WTC11 (cell line): ENCODE data around the gene ST6GALNAC3. TPM values are rescaled to one million over a fixed set of nuclear protein-coding genes. Genes with fewer than 3 reads are reported as not detected.

Experiments used
- ATAC-seq: fragments of 200-7000 bp; cut with Tn5 transposase; 2 replicates; pipeline ENCODE4 v1.10.0; 2021; ENCODE audit warnings: mild to moderate bottlenecking, moderate library complexity
- CTCF ChIA-PET: fragments of 300-600 bp; sonication (Branson Sonifier 250); formaldehyde crosslinking; loops from one replicate; lab custom pipeline; 2021; ENCODE audit warnings: antibody characterized with exemption; lab: Charles Lee
- POLR2A ChIA-PET: fragments of 350-600 bp; sonication (Branson Sonifier 250); formaldehyde crosslinking; loops from one replicate; lab custom pipeline; 2021; ENCODE audit warnings: antibody characterized with exemption; lab: Charles Lee
- DNase-seq: peaks from one replicate; pipeline ENCODE4 v3.0.0; 2021; ENCODE audit warnings: low spot score
- H3K27ac Mint-ChIP-seq: 2 replicates; pipeline ENCODE4 v1.8.0; 2021; ENCODE audit warnings: mixed read lengths
- H3K27me3 Mint-ChIP-seq: 2 replicates; pipeline ENCODE4 v1.8.0; 2021; ENCODE audit warnings: low read depth, mild to moderate bottlenecking, moderate library complexity, mixed read lengths
- H3K36me3 Mint-ChIP-seq: 2 replicates; pipeline ENCODE4 v1.8.0; 2021; ENCODE audit warnings: mixed read lengths
- H3K4me1 Mint-ChIP-seq: 2 replicates; pipeline ENCODE4 v1.8.0; 2022; ENCODE audit warnings: mixed read lengths
- H3K4me3 Mint-ChIP-seq: 2 replicates; pipeline ENCODE4 v1.8.0; 2021; ENCODE audit warnings: mild to moderate bottlenecking, moderate library complexity, mixed read lengths
- H3K9me3 Mint-ChIP-seq: 2 replicates; pipeline ENCODE4 v1.8.0; 2021; ENCODE audit warnings: mixed read lengths
- CREM ChIP-seq: sonication (generic); formaldehyde crosslinking; IDR thresholded peaks from 2 replicates; pipeline ENCODE4 v1.8.1; 2022; ENCODE audit warnings: mild to moderate bottlenecking, missing genetic modification reagents, moderate library complexity
- EMX1 ChIP-seq: fragments of 250-450 bp; sonication (Bioruptor Pico); IDR thresholded peaks from 2 replicates; pipeline ENCODE4 v1.8.0; 2021; ENCODE audit warnings: mild to moderate bottlenecking
- FOXJ3 ChIP-seq: sonication (generic); formaldehyde crosslinking; IDR thresholded peaks from 2 replicates; pipeline ENCODE4 v1.9.0; 2021; ENCODE audit warnings: missing genetic modification reagents, mild to moderate bottlenecking, borderline replicate concordance
- HMGA2 ChIP-seq: fragments of 250-450 bp; sonication (Bioruptor Pico); IDR thresholded peaks from 2 replicates; pipeline ENCODE4 v1.4.0; 2021; ENCODE audit warnings: mild to moderate bottlenecking, moderate library complexity
- NR3C1 ChIP-seq: sonication (generic); formaldehyde crosslinking; conservative IDR thresholded peaks from 2 replicates; pipeline ENCODE4 v1.8.1; 2023; ENCODE audit warnings: low read depth, mild to moderate bottlenecking, missing genetic modification reagents
- ZNF121 ChIP-seq: sonication (generic); formaldehyde crosslinking; IDR thresholded peaks from 2 replicates; pipeline ENCODE4 v1.8.0; 2023; ENCODE audit warnings: missing genetic modification reagents
- total RNA-seq: library from RNA; stranded (reverse); gene quantifications from 3 replicates; pipeline ENCODE4 v1.2.3, GENCODE V29; 2021
- TF ChIP-seq, protein P1 (sequence below): sonication (generic); formaldehyde crosslinking; IDR thresholded peaks from 2 replicates; pipeline ENCODE4 v1.8.0; 2023; ENCODE audit warnings: missing genetic modification reagents, mild to moderate bottlenecking, borderline replicate concordance
- TF ChIP-seq, protein P2 (sequence below): sonication (generic); formaldehyde crosslinking; IDR thresholded peaks from 2 replicates; pipeline ENCODE4 v1.8.0; 2023; ENCODE audit warnings: missing genetic modification reagents
- TF ChIP-seq, protein P3 (sequence below): sonication (generic); formaldehyde crosslinking; IDR thresholded peaks from 2 replicates; pipeline ENCODE4 v1.8.0; 2022; ENCODE audit warnings: mild to moderate bottlenecking, missing genetic modification reagents
- TF ChIP-seq, protein P4 (sequence below): sonication (generic); formaldehyde crosslinking; IDR thresholded peaks from 2 replicates; pipeline ENCODE4 v1.8.1; 2022; ENCODE audit warnings: low read depth, missing genetic modification reagents, borderline replicate concordance
- TF ChIP-seq, protein P5 (sequence below): sonication (generic); formaldehyde crosslinking; IDR thresholded peaks from 2 replicates; pipeline ENCODE4 v1.8.0; 2022; ENCODE audit warnings: mild to moderate bottlenecking, missing genetic modification reagents

ST6GALNAC3 gene
- total RNA-seq, 1 experiment from 2014 or later = 11.9 TPM

GRCh38 chr1:76481672-76482071 is 407.1 kb downstream of the ST6GALNAC3 start (continued):
- TF ChIP-seq, protein P1, sequence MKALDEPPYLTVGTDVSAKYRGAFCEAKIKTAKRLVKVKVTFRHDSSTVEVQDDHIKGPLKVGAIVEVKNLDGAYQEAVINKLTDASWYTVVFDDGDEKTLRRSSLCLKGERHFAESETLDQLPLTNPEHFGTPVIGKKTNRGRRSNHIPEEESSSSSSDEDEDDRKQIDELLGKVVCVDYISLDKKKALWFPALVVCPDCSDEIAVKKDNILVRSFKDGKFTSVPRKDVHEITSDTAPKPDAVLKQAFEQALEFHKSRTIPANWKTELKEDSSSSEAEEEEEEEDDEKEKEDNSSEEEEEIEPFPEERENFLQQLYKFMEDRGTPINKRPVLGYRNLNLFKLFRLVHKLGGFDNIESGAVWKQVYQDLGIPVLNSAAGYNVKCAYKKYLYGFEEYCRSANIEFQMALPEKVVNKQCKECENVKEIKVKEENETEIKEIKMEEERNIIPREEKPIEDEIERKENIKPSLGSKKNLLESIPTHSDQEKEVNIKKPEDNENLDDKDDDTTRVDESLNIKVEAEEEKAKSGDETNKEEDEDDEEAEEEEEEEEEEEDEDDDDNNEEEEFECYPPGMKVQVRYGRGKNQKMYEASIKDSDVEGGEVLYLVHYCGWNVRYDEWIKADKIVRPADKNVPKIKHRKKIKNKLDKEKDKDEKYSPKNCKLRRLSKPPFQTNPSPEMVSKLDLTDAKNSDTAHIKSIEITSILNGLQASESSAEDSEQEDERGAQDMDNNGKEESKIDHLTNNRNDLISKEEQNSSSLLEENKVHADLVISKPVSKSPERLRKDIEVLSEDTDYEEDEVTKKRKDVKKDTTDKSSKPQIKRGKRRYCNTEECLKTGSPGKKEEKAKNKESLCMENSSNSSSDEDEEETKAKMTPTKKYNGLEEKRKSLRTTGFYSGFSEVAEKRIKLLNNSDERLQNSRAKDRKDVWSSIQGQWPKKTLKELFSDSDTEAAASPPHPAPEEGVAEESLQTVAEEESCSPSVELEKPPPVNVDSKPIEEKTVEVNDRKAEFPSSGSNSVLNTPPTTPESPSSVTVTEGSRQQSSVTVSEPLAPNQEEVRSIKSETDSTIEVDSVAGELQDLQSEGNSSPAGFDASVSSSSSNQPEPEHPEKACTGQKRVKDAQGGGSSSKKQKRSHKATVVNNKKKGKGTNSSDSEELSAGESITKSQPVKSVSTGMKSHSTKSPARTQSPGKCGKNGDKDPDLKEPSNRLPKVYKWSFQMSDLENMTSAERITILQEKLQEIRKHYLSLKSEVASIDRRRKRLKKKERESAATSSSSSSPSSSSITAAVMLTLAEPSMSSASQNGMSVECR (CRISPR knock-in tag) = no peak
- no peak for TF ChIP-seq CREM (CRISPR knock-in tag)

- POLR2A ChIA-PET = no interaction called here
- CTCF ChIA-PET = no interaction called here
- Mint-ChIP-seq H3K4me3 (no peak overlapping the region), H3K9me3 (peaks cover 8% of the 10 kb centered on the region), H3K27me3 (no peaks in the 10 kb centered on the region; the same call in 1 of the 2 replicates), H3K4me1 (no peaks in the 10 kb centered on the region), H3K36me3 (peaks cover 3% of the 10 kb centered on the region; the same call in 1 of the 2 replicates), H3K27ac (no peak overlapping the region)
- no peak for DNase-seq
- no peak for ATAC-seq
- TF ChIP-seq, protein P2, sequence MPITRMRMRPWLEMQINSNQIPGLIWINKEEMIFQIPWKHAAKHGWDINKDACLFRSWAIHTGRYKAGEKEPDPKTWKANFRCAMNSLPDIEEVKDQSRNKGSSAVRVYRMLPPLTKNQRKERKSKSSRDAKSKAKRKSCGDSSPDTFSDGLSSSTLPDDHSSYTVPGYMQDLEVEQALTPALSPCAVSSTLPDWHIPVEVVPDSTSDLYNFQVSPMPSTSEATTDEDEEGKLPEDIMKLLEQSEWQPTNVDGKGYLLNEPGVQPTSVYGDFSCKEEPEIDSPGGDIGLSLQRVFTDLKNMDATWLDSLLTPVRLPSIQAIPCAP (CRISPR knock-in tag) = no peak
Measured at GRCh38 chr1:76482272-76482671, 407.7 kb downstream of the ST6GALNAC3 start.

DNA sequence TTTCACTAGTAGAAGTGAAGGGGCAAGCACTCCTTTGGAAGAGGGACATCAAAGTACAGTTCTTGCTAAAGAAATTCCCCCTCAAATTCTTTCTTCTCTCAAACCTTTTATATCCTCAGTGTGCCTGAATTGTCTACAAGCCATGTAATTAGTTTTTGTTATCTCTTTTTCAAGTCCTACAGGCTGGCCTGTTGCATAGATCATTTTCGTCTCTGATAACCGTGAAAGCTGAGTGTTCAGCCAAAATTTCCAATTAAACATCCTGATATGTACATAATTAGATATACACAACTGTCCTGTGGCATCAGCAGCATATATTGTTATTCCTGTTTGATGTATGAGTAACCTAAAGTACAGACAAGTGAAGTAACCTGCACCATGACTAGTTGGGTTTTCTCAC is 417.2 kb downstream of the ST6GALNAC3 start:
- no peak overlapping the region for H3K27ac Mint-ChIP-seq
- H3K4me3 Mint-ChIP-seq = no peak overlapping the region
- ATAC-seq = no peak
- CTCF ChIA-PET = no interaction called here
- TF ChIP-seq, protein P3, sequence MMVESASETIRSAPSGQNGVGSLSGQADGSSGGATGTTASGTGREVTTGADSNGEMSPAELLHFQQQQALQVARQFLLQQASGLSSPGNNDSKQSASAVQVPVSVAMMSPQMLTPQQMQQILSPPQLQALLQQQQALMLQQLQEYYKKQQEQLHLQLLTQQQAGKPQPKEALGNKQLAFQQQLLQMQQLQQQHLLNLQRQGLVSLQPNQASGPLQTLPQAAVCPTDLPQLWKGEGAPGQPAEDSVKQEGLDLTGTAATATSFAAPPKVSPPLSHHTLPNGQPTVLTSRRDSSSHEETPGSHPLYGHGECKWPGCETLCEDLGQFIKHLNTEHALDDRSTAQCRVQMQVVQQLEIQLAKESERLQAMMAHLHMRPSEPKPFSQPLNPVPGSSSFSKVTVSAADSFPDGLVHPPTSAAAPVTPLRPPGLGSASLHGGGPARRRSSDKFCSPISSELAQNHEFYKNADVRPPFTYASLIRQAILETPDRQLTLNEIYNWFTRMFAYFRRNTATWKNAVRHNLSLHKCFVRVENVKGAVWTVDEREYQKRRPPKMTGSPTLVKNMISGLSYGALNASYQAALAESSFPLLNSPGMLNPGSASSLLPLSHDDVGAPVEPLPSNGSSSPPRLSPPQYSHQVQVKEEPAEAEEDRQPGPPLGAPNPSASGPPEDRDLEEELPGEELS (CRISPR knock-in tag) = no peak
- no peak for TF ChIP-seq EMX1
- no peak for TF ChIP-seq FOXJ3 (CRISPR knock-in tag)
- TF ChIP-seq NR3C1 (CRISPR knock-in tag) = no peak
- TF ChIP-seq, protein P4, sequence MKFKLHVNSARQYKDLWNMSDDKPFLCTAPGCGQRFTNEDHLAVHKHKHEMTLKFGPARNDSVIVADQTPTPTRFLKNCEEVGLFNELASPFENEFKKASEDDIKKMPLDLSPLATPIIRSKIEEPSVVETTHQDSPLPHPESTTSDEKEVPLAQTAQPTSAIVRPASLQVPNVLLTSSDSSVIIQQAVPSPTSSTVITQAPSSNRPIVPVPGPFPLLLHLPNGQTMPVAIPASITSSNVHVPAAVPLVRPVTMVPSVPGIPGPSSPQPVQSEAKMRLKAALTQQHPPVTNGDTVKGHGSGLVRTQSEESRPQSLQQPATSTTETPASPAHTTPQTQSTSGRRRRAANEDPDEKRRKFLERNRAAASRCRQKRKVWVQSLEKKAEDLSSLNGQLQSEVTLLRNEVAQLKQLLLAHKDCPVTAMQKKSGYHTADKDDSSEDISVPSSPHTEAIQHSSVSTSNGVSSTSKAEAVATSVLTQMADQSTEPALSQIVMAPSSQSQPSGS (CRISPR knock-in tag) = no peak
- no peak for TF ChIP-seq ZNF121 (CRISPR knock-in tag)
- no peak for TF ChIP-seq HMGA2
- TF ChIP-seq, protein P5, sequence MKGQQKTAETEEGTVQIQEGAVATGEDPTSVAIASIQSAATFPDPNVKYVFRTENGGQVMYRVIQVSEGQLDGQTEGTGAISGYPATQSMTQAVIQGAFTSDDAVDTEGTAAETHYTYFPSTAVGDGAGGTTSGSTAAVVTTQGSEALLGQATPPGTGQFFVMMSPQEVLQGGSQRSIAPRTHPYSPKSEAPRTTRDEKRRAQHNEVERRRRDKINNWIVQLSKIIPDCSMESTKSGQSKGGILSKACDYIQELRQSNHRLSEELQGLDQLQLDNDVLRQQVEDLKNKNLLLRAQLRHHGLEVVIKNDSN (CRISPR knock-in tag) = no peak
- POLR2A ChIA-PET = no interaction called here
- no peaks in the 10 kb centered on the region for H3K36me3 Mint-ChIP-seq
- no peaks in the 10 kb centered on the region for H3K27me3 Mint-ChIP-seq
- peaks cover 12% of the 10 kb centered on the region; the same call in 1 of the 2 replicates for H3K9me3 Mint-ChIP-seq
- no peak for DNase-seq
- H3K4me1 Mint-ChIP-seq = peaks cover 26% of the 10 kb centered on the region
